Trophoblast cell (in vitro differentiated cells and primary cell): Measurements from ENCODE around the gene TSFM.
A peak's percentile ranks its signal among the peaks of the same experiment; 100 is the strongest.

Experiments
- DNase-seq, 2 donors: peaks; one replicate each; pipeline ENCODE4 v3.0.0-alpha.2; 2016
- H2AFZ ChIP-seq: 2 replicates; pipeline ENCODE4 v1.6.1; 2013; ENCODE audit warnings: low read length, moderate library complexity, mild to moderate bottlenecking; ENCODE audit not compliant: insufficient read depth, poor library complexity
- H2AK5ac ChIP-seq: 2 replicates; pipeline ENCODE4 v1.6.1; 2013; ENCODE audit warnings: mild to moderate bottlenecking, low read length
- H2BK120ac ChIP-seq: 2 replicates; pipeline ENCODE4 v1.6.1; 2013; ENCODE audit warnings: low read length, mild to moderate bottlenecking, moderate library complexity; ENCODE audit not compliant: insufficient read depth, poor library complexity
- H2BK12ac ChIP-seq: 2 replicates; pipeline ENCODE4 v1.6.1; 2013; ENCODE audit warnings: mild to moderate bottlenecking, low read length, moderate library complexity
- H2BK5ac ChIP-seq: 2 replicates; pipeline ENCODE4 v1.6.1; 2013; ENCODE audit warnings: low read length, low read depth, moderate library complexity, mild to moderate bottlenecking; ENCODE audit not compliant: poor library complexity
- H3K14ac ChIP-seq: 2 replicates; pipeline ENCODE4 v1.6.1; 2013; ENCODE audit warnings: mild to moderate bottlenecking, low read length
- H3K18ac ChIP-seq: 2 replicates; pipeline ENCODE4 v1.6.1; 2013; ENCODE audit warnings: mild to moderate bottlenecking, low read length
- H3K23ac ChIP-seq: 2 replicates; pipeline ENCODE4 v1.6.1; 2013; ENCODE audit warnings: low read length
- H3K27ac ChIP-seq: 2 replicates; pipeline ENCODE4 v1.5.1; 2013; ENCODE audit warnings: low read depth, mild to moderate bottlenecking, inconsistent platforms, low read length, moderate library complexity
- H3K27me3 ChIP-seq: 2 replicates; pipeline ENCODE4 v1.6.1; 2013; ENCODE audit warnings: inconsistent platforms, mild to moderate bottlenecking, low read length, moderate library complexity; ENCODE audit not compliant: insufficient read depth
- H3K36me3 ChIP-seq, 2 experiments: 1 replicate in 1 of 2; 2 replicates in 1 of 2; pipeline ENCODE4 v1.6.1; 2013; ENCODE audit warnings: low read length in 2 of 2, mild to moderate bottlenecking in 2 of 2, moderate library complexity in 1 of 2; ENCODE audit not compliant: insufficient read depth in 2 of 2, control insufficient read depth in 1 of 2
- H3K4ac ChIP-seq: 2 replicates; pipeline ENCODE4 v1.6.1; 2013; ENCODE audit warnings: low read depth, mild to moderate bottlenecking, low read length, moderate library complexity
- H3K4me1 ChIP-seq, 2 experiments: 1 replicate in 1 of 2; 2 replicates in 1 of 2; pipeline ENCODE4 v1.6.1; 2013; ENCODE audit warnings: low read length in 2 of 2, mild to moderate bottlenecking in 2 of 2, moderate library complexity in 1 of 2; ENCODE audit not compliant: insufficient read depth in 2 of 2, control insufficient read depth in 1 of 2
- H3K4me2 ChIP-seq: 2 replicates; pipeline ENCODE4 v1.6.1; 2013; ENCODE audit warnings: inconsistent platforms, mild to moderate bottlenecking, low read length, moderate library complexity
- H3K4me3 ChIP-seq: 2 replicates; pipeline ENCODE4 v1.5.1; 2013; ENCODE audit warnings: mild to moderate bottlenecking, low read depth, low read length, inconsistent platforms
- H3K79me1 ChIP-seq: one replicate; pipeline ENCODE4 v1.6.1; 2013; ENCODE audit warnings: low read length
- H3K79me2 ChIP-seq: 2 replicates; pipeline ENCODE4 v1.6.1; 2013; ENCODE audit warnings: low read length, mild to moderate bottlenecking; ENCODE audit not compliant: control insufficient read depth, insufficient read depth, poor library complexity
- H3K9ac ChIP-seq: 2 replicates; pipeline ENCODE4 v1.6.1; 2013; ENCODE audit warnings: mild to moderate bottlenecking, low read length
- H3K9me3 ChIP-seq: 2 replicates; pipeline ENCODE4 v1.6.1; 2013; ENCODE audit warnings: low read depth, mild to moderate bottlenecking, control low read depth, inconsistent platforms, low read length; ENCODE audit not compliant: insufficient read depth
- H4K12ac ChIP-seq: 2 replicates; pipeline ENCODE4 v1.6.1; 2013; ENCODE audit warnings: low read depth, mild to moderate bottlenecking, low read length, moderate library complexity
- H4K8ac ChIP-seq: 2 replicates; pipeline ENCODE4 v1.6.1; 2013; ENCODE audit warnings: low read depth, mild to moderate bottlenecking, low read length, moderate library complexity
- H4K91ac ChIP-seq: one replicate; pipeline ENCODE4 v1.6.1; 2013; ENCODE audit warnings: low read depth, mild to moderate bottlenecking, low read length, moderate library complexity
- WGBS: extraction: QIAGEN DNeasy Blood & Tissue Kit; methylation state at CpG from one replicate; pipeline ENCODE4 v1.1.7; 2013; ENCODE audit warnings: missing lambda C conversion rate; ENCODE audit not compliant: insufficient read length, insufficient coverage; ENCODE audit errors: extremely low coverage; 5-methylcytosine and 5-hydroxymethylcytosine counted together

The TSFM gene

DNA sequence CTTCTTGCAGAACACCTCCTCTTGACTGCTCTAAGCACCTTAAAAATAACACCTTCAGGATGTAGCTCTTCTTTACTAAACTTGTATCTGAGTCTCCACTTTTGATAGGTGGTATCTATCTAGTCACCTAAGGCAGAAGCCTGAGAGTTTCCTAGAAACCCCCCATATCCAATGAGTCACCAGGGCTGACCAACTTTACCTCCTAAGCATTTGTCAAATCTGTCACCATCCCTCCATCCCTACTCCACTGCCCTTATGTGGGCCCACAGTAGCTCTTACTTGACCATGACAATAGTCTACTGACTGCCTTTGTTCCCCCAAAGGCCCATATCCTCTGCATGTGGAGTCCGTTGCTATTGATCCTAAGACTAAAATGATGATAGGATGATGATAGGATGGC is 20.0 kb downstream of the TSFM start:
- no peaks in the 10 kb centered on the region for H3K4me1 ChIP-seq
- no peak overlapping the region for H4K8ac ChIP-seq
- no peak overlapping the region for H2BK120ac ChIP-seq
- H3K4ac ChIP-seq, result no peak overlapping the region
- no peaks in the 10 kb centered on the region for H3K27me3 ChIP-seq
- H3K27ac ChIP-seq, result no peak overlapping the region
- H4K12ac ChIP-seq, result no peak overlapping the region
- no peak overlapping the region for H2AK5ac ChIP-seq
- H3K23ac ChIP-seq, result no peak overlapping the region
- no peak overlapping the region for H2BK12ac ChIP-seq
- no peak overlapping the region for H3K14ac ChIP-seq
- no peak overlapping the region for H3K4me3 ChIP-seq
- H3K18ac ChIP-seq, result no peak overlapping the region
- H3K9me3 ChIP-seq, result no peaks in the 10 kb centered on the region
- H2BK5ac ChIP-seq, result no peak overlapping the region
- H3K4me2 ChIP-seq, result no peak overlapping the region
- no peak overlapping the region for H2AFZ ChIP-seq
- H3K36me3 ChIP-seq, result peaks cover 0 to 9% of the 10 kb centered on the region in 2 experiments
- H3K79me2 ChIP-seq, result no peaks in the 10 kb centered on the region
- H3K9ac ChIP-seq, result no peak overlapping the region
- H3K79me1 ChIP-seq, result no peaks in the 10 kb centered on the region
- H4K91ac ChIP-seq, result no peak overlapping the region
- no CpG with 5 or more reads among the region's 1 CpG for WGBS
- DNase-seq, result no peak

DNA sequence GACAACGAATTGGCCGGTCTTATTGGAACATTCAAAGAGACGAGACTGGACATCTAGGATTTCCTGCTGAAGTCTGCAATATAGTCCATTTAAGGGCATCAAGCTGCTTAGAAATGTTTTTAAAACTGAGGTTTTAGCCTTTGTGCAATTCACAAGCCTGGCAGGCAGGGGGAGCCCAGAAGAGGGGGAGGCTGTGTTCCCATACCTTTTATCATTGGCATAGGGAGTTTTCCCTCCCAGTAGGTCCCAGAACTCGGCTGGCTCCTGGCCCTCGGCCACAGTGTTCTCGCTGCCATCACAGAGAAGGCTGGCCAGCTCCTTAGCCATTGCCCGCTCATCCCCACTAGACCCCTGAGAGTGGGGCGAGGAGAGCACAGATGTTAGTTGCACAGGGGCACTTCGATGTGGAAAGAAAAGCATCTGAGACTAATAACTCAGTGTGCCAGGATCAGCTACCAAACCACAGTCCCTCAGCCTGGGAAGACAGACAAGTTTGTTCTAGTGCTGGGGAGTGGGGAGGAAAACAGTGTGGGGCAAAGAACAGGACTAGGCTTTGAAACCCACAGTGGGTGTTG is 20.8 kb downstream of the TSFM start:
- no peak overlapping the region for H4K12ac ChIP-seq
- no peak overlapping the region for H4K8ac ChIP-seq
- no peak overlapping the region for H2BK12ac ChIP-seq
- no peak overlapping the region for H2AFZ ChIP-seq
- no peak overlapping the region for H2AK5ac ChIP-seq
- H3K18ac ChIP-seq, result no peak overlapping the region
- no peak overlapping the region for H3K9ac ChIP-seq
- H3K4ac ChIP-seq, result no peak overlapping the region
- no peaks in the 10 kb centered on the region for H3K9me3 ChIP-seq
- no peaks in the 10 kb centered on the region for H3K79me2 ChIP-seq
- DNase-seq, result peak in 1 of 2 donors; percentile 50
- no peaks in the 10 kb centered on the region for H3K79me1 ChIP-seq
- H4K91ac ChIP-seq, result no peak overlapping the region
- H3K36me3 ChIP-seq, result peaks cover 0 to 15% of the 10 kb centered on the region in 2 experiments
- H3K14ac ChIP-seq, result no peak overlapping the region
- no peak overlapping the region for H3K27ac ChIP-seq
- no peak overlapping the region for H3K23ac ChIP-seq
- H3K4me2 ChIP-seq, result no peak overlapping the region
- no peak overlapping the region for H2BK120ac ChIP-seq
- H3K4me3 ChIP-seq, result no peak overlapping the region
- WGBS, result no CpG with 5 or more reads among the region's 9 CpGs
- H3K27me3 ChIP-seq, result no peaks in the 10 kb centered on the region
- H3K4me1 ChIP-seq, result no peaks in the 10 kb centered on the region
- H2BK5ac ChIP-seq, result no peak overlapping the region

GRCh38 chr12:57806677-57807076 is 24.1 kb downstream of the TSFM start:
- H3K79me1 ChIP-seq, result no peaks in the 10 kb centered on the region
- H4K91ac ChIP-seq, result no peak overlapping the region
- no peak overlapping the region for H4K12ac ChIP-seq
- no peak overlapping the region for H2AK5ac ChIP-seq
- no peak overlapping the region for H2BK120ac ChIP-seq
- no peak overlapping the region for H3K18ac ChIP-seq
- H3K4ac ChIP-seq, result no peak overlapping the region
- no peak overlapping the region for H3K9ac ChIP-seq
- H3K9me3 ChIP-seq, result no peaks in the 10 kb centered on the region
- no peak for DNase-seq
- H4K8ac ChIP-seq, result no peak overlapping the region
- no peak overlapping the region for H2AFZ ChIP-seq
- H3K23ac ChIP-seq, result no peak overlapping the region
- peaks cover 0 to 16% of the 10 kb centered on the region in 2 experiments for H3K36me3 ChIP-seq
- H3K4me1 ChIP-seq, result no peaks in the 10 kb centered on the region
- H3K4me3 ChIP-seq, result no peak overlapping the region
- no peak overlapping the region for H3K14ac ChIP-seq
- no peaks in the 10 kb centered on the region for H3K27me3 ChIP-seq
- WGBS, result no CpG with 5 or more reads among the region's 3 CpGs
- no peak overlapping the region for H3K27ac ChIP-seq
- no peak overlapping the region for H2BK12ac ChIP-seq
- H3K4me2 ChIP-seq, result no peak overlapping the region
- no peak overlapping the region for H2BK5ac ChIP-seq
- no peaks in the 10 kb centered on the region for H3K79me2 ChIP-seq

DNA sequence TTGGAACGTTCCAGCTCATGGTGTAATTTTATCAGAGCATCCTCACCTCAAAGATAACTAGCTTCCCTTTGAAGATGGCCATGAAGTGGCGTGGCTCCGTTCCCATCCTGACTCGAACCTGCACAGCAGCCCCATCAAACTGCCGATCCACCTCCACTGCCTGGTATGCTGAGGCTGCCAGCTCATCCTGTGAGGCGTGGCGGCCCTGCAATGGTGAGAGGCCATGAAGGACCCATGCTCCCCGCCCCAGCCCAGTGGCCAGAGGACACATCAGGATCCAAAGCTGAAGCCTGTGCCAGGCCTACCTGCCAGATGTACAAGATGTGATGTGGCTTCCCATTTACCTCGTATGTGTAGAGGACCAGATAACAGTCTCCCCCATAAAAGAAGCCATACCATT is 24.7 kb downstream of the TSFM start:
- H3K9me3 ChIP-seq, result no peaks in the 10 kb centered on the region
- H4K8ac ChIP-seq, result no peak overlapping the region
- no peak overlapping the region for H3K14ac ChIP-seq
- no peak overlapping the region for H4K91ac ChIP-seq
- no peak overlapping the region for H3K4me3 ChIP-seq
- no peaks in the 10 kb centered on the region for H3K27me3 ChIP-seq
- no peak for DNase-seq
- H3K27ac ChIP-seq, result no peak overlapping the region
- no peak overlapping the region for H2BK5ac ChIP-seq
- no peaks in the 10 kb centered on the region for H3K79me2 ChIP-seq
- H3K23ac ChIP-seq, result no peak overlapping the region
- no peak overlapping the region for H3K4ac ChIP-seq
- no peak overlapping the region for H3K18ac ChIP-seq
- no peak overlapping the region for H2AK5ac ChIP-seq
- no peak overlapping the region for H2AFZ ChIP-seq
- H3K4me2 ChIP-seq, result no peak overlapping the region
- H3K9ac ChIP-seq, result no peak overlapping the region
- peaks cover 0 to 16% of the 10 kb centered on the region in 2 experiments for H3K36me3 ChIP-seq
- H3K4me1 ChIP-seq, result no peaks in the 10 kb centered on the region
- no CpG with 5 or more reads among the region's 9 CpGs for WGBS
- no peaks in the 10 kb centered on the region for H3K79me1 ChIP-seq
- no peak overlapping the region for H2BK12ac ChIP-seq
- H2BK120ac ChIP-seq, result no peak overlapping the region
- no peak overlapping the region for H4K12ac ChIP-seq
